Measurements from ENCODE around the gene RARA. TPM values are rescaled to one million over a fixed set of nuclear protein-coding genes. Genes with fewer than 3 reads are reported as not detected.

The RARA gene
- total RNA-seq, 1 experiment from 2014 or later: 12.2 TPM

DNA sequence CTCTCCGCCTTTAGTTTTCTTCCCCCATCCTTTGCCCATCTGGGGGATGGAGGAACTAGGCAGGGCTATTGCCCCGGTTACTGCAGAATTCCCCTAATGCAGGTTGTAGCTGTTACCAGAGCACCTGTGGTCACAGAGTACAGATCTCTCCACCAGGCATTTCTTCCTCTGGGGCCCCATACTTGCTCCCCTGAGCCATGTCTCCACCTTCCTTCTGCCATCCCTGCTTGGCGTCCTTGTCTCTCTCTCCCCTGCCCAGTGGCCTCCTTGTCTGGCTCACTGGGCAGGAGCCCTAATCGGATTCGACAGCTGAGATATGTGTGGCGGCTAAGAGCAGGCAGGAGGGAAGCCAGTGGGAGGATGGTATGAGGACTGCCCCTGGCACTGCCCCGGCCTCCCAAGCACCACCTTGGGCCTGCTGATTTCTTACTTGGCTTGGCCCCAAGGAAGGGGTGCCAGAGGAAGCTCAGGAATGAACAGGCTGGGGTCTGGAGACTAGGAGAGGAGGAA, 2.0 kb downstream of the RARA start:
- Mint-ChIP-seq H3K4me1 (ENCODE audit: insufficient read depth, unreplicated experiment) (peaks cover 57% of the 10 kb centered on the region), H3K27me3 (ENCODE audit: insufficient read depth, unreplicated experiment) (no peaks in the 10 kb centered on the region), H3K36me3 (ENCODE audit: insufficient read depth, unreplicated experiment) (peaks cover 7% of the 10 kb centered on the region), H3K9me3 (ENCODE audit: unreplicated experiment) (no peaks in the 10 kb centered on the region), H3K4me3 (ENCODE audit: unreplicated experiment) (no peak overlapping the region), H3K27ac (ENCODE audit: low read depth, unreplicated experiment) (peak overlapping the region; percentile 70)
- ChIA-PET POLR2A (interaction anchor here (0.6 to 1.2 kb wide), 6 partner anchors 11 to 187 kb away, joined by 3 to 5 read pairs (median 3); partner anchors contain the start of gene CASC3), CTCF (interaction anchor here (1.0 to 19.0 kb wide), 5 partner anchors 7 to 47 kb away, joined by 3 to 396 read pairs (median 4); partner anchors contain the start of gene GJD3)
- intact Hi-C loops (cut with micrococcal nuclease): no loop called here
- DNase-seq (ENCODE audit: unreplicated experiment): no peak
- TF ChIP-seq, protein P1, sequence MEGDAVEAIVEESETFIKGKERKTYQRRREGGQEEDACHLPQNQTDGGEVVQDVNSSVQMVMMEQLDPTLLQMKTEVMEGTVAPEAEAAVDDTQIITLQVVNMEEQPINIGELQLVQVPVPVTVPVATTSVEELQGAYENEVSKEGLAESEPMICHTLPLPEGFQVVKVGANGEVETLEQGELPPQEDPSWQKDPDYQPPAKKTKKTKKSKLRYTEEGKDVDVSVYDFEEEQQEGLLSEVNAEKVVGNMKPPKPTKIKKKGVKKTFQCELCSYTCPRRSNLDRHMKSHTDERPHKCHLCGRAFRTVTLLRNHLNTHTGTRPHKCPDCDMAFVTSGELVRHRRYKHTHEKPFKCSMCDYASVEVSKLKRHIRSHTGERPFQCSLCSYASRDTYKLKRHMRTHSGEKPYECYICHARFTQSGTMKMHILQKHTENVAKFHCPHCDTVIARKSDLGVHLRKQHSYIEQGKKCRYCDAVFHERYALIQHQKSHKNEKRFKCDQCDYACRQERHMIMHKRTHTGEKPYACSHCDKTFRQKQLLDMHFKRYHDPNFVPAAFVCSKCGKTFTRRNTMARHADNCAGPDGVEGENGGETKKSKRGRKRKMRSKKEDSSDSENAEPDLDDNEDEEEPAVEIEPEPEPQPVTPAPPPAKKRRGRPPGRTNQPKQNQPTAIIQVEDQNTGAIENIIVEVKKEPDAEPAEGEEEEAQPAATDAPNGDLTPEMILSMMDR (IDR thresholded peaks at IDR 0.05; ENCODE audit: unreplicated experiment): no peak
- BruUV-seq (replicated peaks): no TSS peak

DNA sequence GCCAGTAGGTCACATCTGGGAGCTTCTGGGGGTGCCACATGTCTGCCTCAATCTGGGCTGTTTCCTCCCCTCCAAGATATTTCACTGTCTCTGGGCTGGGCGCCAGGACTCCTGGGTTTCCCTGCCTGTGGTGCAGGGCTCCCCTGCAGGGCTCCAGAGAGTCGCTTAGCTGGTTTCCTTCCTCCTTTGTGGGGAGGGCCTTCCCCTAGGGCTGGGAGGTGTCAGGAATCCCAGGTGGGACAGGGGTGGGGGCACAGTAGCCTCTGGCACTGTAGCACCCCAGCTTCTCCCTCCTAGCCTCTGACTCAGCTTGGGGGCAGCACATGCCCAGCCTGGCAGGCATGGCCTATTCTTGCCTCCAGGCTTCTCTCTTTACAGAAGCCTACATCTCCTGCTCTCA, 2.6 kb downstream of the RARA start:
- no TSS peak for BruUV-seq (replicated peaks)
- intact Hi-C loops (cut with micrococcal nuclease): no loop called here
- ChIA-PET CTCF (interaction anchor here (1.0 to 19.0 kb wide), 5 partner anchors 8 to 46 kb away, joined by 3 to 396 read pairs (median 4); partner anchors contain the start of gene GJD3), POLR2A (interaction anchor here (0.6 to 1.5 kb wide), 9 partner anchors 16 to 378 kb away, joined by 3 to 6 read pairs (median 3); partner anchors contain the start of genes CASC3 and TOP2A)
- H3K27me3 Mint-ChIP-seq (ENCODE audit: insufficient read depth, unreplicated experiment): no peaks in the 10 kb centered on the region
- TF ChIP-seq, protein P1 (IDR thresholded peaks at IDR 0.05; ENCODE audit: unreplicated experiment): no peak
- peak overlapping the region; percentile 70 for H3K27ac Mint-ChIP-seq (ENCODE audit: low read depth, unreplicated experiment)
- peaks cover 59% of the 10 kb centered on the region for H3K4me1 Mint-ChIP-seq (ENCODE audit: insufficient read depth, unreplicated experiment)
- H3K4me3 Mint-ChIP-seq (ENCODE audit: unreplicated experiment): no peak overlapping the region
- no peaks in the 10 kb centered on the region for H3K9me3 Mint-ChIP-seq (ENCODE audit: unreplicated experiment)
- DNase-seq (ENCODE audit: unreplicated experiment): peak; percentile 81
- H3K36me3 Mint-ChIP-seq (ENCODE audit: insufficient read depth, unreplicated experiment): peaks cover 7% of the 10 kb centered on the region

DNA sequence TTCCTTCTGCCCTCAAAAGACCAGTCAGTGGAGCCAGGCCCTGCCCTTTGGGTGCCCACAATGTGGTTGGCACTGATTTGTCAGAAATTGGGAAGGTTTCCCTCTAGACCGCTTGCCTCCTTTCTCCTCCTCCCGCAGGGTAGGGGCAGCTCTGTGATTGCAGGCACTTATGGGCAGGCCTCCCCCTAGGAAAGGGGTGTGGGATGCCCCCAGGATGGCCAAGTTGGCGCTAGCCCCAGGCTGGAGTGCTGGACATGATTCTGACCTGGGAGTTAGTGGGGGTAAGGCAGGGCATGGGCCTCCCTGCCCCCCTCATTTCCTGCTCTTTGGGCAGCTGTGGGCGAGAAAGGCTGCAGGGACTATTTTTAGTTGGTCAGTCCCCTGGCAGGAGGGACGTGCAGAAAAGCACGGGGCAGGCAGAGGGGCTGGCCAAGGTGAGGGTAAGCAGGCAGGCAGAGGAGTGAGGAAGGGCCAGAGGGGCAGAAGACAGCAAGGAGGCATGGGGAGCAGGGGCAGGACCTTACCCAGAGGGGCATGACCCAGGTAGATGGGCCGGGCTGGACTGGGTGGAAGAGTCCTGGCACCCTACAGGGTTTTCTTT, 3.3 kb downstream of the RARA start:
- Mint-ChIP-seq H3K27ac (ENCODE audit: low read depth, unreplicated experiment) (peak overlapping the region; percentile 70), H3K27me3 (ENCODE audit: insufficient read depth, unreplicated experiment) (no peaks in the 10 kb centered on the region), H3K4me3 (ENCODE audit: unreplicated experiment) (no peak overlapping the region), H3K9me3 (ENCODE audit: unreplicated experiment) (no peaks in the 10 kb centered on the region), H3K4me1 (ENCODE audit: insufficient read depth, unreplicated experiment) (peaks cover 58% of the 10 kb centered on the region), H3K36me3 (ENCODE audit: insufficient read depth, unreplicated experiment) (peaks cover 7% of the 10 kb centered on the region)
- intact Hi-C loops (cut with micrococcal nuclease): no loop called here
- ChIA-PET CTCF (interaction anchor here (1.0 to 19.0 kb wide), 4 partner anchors 8 to 45 kb away, joined by 3 to 396 read pairs (median 10); partner anchors contain the start of gene GJD3), POLR2A (interaction anchor here (0.6 to 1.5 kb wide), 9 partner anchors 15 to 1311 kb away, joined by 3 to 6 read pairs (median 3); partner anchors contain the start of gene TOP2A)
- DNase-seq (ENCODE audit: unreplicated experiment): peak; percentile 64
- TF ChIP-seq, protein P1 (IDR thresholded peaks at IDR 0.05; ENCODE audit: unreplicated experiment): no peak
- BruUV-seq (replicated peaks): no TSS peak

DNA sequence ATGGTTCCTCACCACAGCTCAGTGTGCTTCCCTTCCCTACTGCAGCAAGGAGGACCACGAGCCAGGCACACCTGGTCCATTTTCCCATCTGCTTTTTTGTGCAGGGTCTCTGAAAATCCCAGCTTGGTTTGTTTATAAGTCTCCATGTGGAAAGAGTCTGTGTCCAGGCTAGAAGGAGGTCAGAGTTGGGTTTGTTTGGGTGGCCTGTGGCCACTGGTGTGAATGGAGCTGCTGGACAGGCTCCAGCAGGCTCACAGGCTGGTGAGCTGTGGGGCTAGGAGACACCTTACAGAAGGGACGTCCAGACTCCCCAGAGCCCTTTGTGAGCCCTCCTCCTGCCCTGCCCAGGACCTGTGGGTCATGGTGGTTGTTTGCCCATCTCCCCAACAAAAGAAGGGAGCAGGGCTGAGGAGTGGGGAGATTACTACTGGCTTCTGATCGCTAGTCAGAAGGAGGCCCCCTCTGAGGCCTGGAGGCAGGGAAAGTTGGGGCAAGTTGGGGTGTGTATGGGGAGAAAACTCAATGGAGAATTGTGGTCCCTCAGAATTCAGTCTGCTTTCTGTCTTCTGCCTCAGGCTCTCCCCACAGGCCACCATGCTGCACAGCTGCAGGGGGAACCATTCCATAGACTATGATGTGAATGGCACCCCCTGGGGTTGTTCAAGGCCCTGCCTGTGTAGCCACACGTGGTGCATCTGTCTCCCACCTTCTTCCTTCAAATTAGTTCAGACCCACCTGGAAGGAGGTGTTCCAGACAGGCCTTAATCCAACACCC, 4.1 kb downstream of the RARA start:
- BruUV-seq (replicated peaks): no TSS peak
- no peak overlapping the region for H3K27ac Mint-ChIP-seq (ENCODE audit: low read depth, unreplicated experiment)
- H3K27me3 Mint-ChIP-seq (ENCODE audit: insufficient read depth, unreplicated experiment): no peaks in the 10 kb centered on the region

More for the DNA sequence above, 4.1 kb downstream of the RARA start:
- Mint-ChIP-seq H3K9me3 (ENCODE audit: unreplicated experiment) (no peaks in the 10 kb centered on the region), H3K36me3 (ENCODE audit: insufficient read depth, unreplicated experiment) (peaks cover 7% of the 10 kb centered on the region), H3K4me1 (ENCODE audit: insufficient read depth, unreplicated experiment) (peaks cover 64% of the 10 kb centered on the region), H3K4me3 (ENCODE audit: unreplicated experiment) (no peak overlapping the region)
- TF ChIP-seq, protein P1 (IDR thresholded peaks at IDR 0.05; ENCODE audit: unreplicated experiment): no peak
- ChIA-PET POLR2A (interaction anchor here (0.6 to 1.5 kb wide), 2 partner anchors 18 to 1311 kb away, joined by 3 read pairs; no protein-coding TSS in a partner anchor), CTCF (interaction anchor here (2.9 to 19.0 kb wide), 2 partner anchors 10 to 44 kb away, joined by 14 to 396 read pairs; partner anchors contain the start of gene GJD3)
- no peak for DNase-seq (ENCODE audit: unreplicated experiment)
- intact Hi-C loops (cut with micrococcal nuclease): no loop called here

Data from MCF 10A (cell line).